NAMALWA (cell line): ENCODE measurements around the gene BCL7B.
"Not testable (repeated sequence)": the region's sequence is repeated elsewhere in the genome, so short reads cannot be mapped to it uniquely, and the experiment has no call there.

ENCODE experiments used
- DNase-seq: peaks from one replicate; pipeline ENCODE4 v3.0.0-alpha.2; 2015; ENCODE audit warnings: low spot score

The BCL7B gene

GRCh38 chr7:73535918-73536317 is 21.6 kb downstream of the BCL7B start:
- DNase-seq = not testable (repeated sequence)

- no peak for DNase-seq
Observed at GRCh38 chr7:73533742-73534141, 23.7 kb downstream of the BCL7B start.

- DNase-seq = no peak
Observed at GRCh38 chr7:73532224-73532623, 25.3 kb downstream of the BCL7B start.

- no peak for DNase-seq
Observed at GRCh38 chr7:73530800-73531199, 26.7 kb downstream of the BCL7B start.

GRCh38 chr7:73526896-73527821 is 30.3 kb downstream of the BCL7B start:
- peak; percentile 87 for DNase-seq

GRCh38 chr7:73526158-73526494 is 31.4 kb downstream of the BCL7B start:
- DNase-seq = not testable (repeated sequence)

GRCh38 chr7:73522105-73522872 is 35.2 kb downstream of the BCL7B start, which contains the start of gene BAZ1B:
BAZ1B (minus strand) TSS chr7:73522293; CDS start chr7:73521933, 360 bp downstream.
- peak; percentile 99 for DNase-seq

- DNase-seq = peak; percentile 63
Observed at GRCh38 chr7:73521636-73522104, 35.8 kb downstream of the BCL7B start.

- peak; percentile 71 for DNase-seq
Observed at GRCh38 chr7:73520673-73521635, 36.5 kb downstream of the BCL7B start.

- peak; percentile 38 for DNase-seq
Observed at GRCh38 chr7:73519867-73520672, 37.4 kb downstream of the BCL7B start.

GRCh38 chr7:73518470-73518869 is 39.0 kb downstream of the BCL7B start:
- no peak for DNase-seq

- no peak for DNase-seq
Observed at GRCh38 chr7:73517241-73517995, 40.1 kb downstream of the BCL7B start.

- DNase-seq = peak; percentile 87
Observed at GRCh38 chr7:73515178-73515577, 42.3 kb downstream of the BCL7B start.

- DNase-seq = no peak
Observed at GRCh38 chr7:73512018-73512780, 45.3 kb downstream of the BCL7B start.

- no peak for DNase-seq
Observed at GRCh38 chr7:73509463-73509862, 48.0 kb downstream of the BCL7B start.

GRCh38 chr7:73507556-73507955 is 49.9 kb downstream of the BCL7B start:
- no peak for DNase-seq

- no peak for DNase-seq
Observed at GRCh38 chr7:73504920-73505319, 52.6 kb downstream of the BCL7B start.

- DNase-seq = no peak
Observed at GRCh38 chr7:73504017-73504416, 53.5 kb downstream of the BCL7B start.

GRCh38 chr7:73503229-73503628 is 54.3 kb downstream of the BCL7B start:
- no peak for DNase-seq
